Placental epithelial cell (primary cell): ENCODE results near the gene NAT9. TPM values are rescaled to one million over a fixed set of nuclear protein-coding genes. Genes with fewer than 3 reads are reported as not detected.

ENCODE experiments used
- total RNA-seq: library from RNA; depleted of rRNA; stranded (reverse); fragments of >200 nt; gene quantifications from 2 replicates; pipeline ENCODE4 v1.2.3, GENCODE V29; 2012

The NAT9 gene, protein sequence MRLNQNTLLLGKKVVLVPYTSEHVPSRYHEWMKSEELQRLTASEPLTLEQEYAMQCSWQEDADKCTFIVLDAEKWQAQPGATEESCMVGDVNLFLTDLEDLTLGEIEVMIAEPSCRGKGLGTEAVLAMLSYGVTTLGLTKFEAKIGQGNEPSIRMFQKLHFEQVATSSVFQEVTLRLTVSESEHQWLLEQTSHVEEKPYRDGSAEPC
- 34.2 and 45.9 TPM in 2 replicates for total RNA-seq

DNA sequence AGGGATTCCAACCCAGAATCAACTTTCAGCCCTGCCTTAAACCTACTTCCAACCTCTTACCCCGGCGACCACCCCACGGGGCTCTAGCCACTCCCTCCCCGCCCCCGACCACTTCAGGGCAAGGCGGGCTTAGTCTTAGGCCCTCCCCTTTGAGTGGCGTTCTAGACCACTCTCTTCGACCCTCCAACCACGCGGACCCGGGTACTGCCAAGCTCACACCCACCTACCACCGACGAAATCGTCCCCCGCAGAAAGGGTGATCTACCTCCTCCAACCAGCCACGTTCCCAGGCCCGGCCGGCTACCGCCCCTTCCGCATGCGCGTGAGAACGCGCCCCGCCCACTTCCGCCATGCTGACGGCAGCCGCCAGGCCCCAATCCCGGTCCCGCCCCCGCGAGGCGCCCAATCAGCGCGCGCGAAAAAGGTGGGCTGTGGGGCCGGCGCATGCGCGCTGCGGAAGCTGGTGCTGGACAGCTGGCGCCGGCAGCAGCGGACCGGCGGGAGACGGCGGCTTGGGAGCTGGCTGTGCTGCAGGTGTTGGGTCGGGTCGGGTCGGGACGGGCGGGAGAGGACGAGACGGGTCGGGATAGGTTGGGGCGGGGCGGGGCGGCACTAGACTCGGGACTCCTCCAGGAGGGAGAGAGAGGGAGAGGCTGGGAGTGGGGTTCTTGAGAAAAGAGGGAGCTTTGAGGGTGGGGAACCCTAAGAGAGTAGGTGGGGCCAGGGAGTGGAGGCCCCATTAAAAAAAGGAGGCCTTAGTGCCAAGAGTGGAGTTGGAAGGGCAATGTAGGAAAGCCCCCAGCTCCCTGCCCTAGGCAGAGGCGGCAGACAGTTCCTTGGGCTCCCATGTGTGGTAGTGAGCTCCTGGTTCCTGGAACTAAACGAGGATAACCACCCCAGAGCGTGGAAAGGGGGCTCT, at the start of gene NAT9:
Gene NAT9 (minus strand): TSS at position 302 of the 919 bp plus-strand sequence. CDS start 647 bp downstream, outside the sequence.

DNA sequence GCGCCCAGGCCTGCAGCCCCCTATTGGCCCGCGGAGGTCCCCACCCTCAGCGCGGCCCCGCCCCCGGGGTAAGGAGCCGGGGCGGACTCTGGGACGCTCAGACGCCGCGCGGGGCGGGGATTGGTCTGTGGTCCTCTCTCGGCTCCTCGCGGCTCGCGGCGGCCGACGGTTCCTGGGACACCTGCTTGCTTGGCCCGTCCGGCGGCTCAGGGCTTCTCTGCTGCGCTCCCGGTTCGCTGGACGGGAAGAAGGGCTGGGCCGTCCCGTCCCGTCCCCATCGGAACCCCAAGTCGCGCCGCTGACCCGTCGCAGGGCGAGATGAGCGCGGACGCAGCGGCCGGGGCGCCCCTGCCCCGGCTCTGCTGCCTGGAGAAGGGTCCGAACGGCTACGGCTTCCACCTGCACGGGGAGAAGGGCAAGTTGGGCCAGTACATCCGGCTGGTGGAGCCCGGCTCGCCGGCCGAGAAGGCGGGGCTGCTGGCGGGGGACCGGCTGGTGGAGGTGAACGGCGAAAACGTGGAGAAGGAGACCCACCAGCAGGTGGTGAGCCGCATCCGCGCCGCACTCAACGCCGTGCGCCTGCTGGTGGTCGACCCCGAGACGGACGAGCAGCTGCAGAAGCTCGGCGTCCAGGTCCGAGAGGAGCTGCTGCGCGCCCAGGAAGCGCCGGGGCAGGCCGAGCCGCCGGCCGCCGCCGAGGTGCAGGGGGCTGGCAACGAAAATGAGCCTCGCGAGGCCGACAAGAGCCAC, 27.4 kb downstream of the NAT9 start, which contains the start of gene NHERF1:
Gene NHERF1 (plus strand): TSS at position 100 of the 750 bp plus-strand sequence. CDS start 219 bp downstream, at position 319.

DNA sequence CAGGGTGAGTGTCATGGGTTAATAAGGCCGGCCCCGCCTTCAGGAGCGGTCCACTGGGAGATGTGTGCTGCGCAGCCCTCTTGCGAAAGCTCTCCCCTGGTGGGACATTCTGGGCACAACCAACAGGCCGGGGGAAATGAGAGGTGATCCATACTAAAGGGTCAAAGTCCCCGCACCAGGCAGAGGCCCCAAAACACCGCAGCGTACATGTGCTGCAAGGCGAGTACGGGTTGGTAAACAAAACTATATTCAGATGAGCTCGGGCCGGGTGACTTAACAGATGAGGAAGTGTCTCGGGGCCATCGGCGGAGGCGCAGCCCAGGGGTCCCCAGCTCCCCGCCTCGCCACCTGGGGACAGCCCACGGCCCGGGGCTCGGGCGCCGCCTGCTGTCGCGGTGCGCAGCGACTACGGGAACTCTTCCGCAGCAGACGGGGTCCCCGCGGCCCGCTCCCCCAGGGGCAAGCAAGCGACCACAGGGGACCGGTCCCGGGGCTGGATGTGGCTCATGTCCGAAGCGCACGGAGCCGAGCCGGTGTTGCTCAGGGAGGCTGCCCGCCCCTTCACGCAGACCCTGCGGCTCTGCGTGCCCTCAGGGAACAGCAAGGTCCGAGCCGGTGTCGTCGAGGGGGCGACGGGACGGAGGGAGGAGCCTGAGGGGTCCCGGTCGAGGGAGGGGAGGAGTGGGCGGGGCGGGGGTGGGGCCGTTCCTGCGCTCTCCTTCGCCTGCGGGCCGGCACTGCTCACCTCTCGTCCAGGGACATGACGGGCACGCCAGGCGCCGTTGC, 39.4 kb downstream of the NAT9 start, which contains the start of gene RAB37:
Gene RAB37 (plus strand): TSS at position 744 of the 786 bp plus-strand sequence. CDS start 17 bp downstream, at position 761.

Other genes starting within 250 kb of the NAT9 start
- not detected in 2 replicates for gene CD300LB, start 244.9 kb downstream of the NAT9 start, total RNA-seq
- gene CD300C, start 230.2 kb downstream of the NAT9 start, total RNA-seq = not detected in 2 replicates
- not detected in 2 replicates for gene CD300H, start 208.8 kb downstream of the NAT9 start, total RNA-seq
- gene CD300LD, start 184.1 kb downstream of the NAT9 start, total RNA-seq = not detected in 2 replicates
- gene CD300E, start 152.6 kb downstream of the NAT9 start, total RNA-seq = not detected in 2 replicates
- gene CD300LF, start 63.4 kb downstream of the NAT9 start, total RNA-seq = not detected in 2 replicates
- under 0.01 TPM in 1 of 2 replicates, not detected in the other for gene RAB37, start 39.1 kb downstream of the NAT9 start, total RNA-seq
- gene NHERF1, start 27.7 kb downstream of the NAT9 start, total RNA-seq = 22.0 and 24.5 TPM in 2 replicates
- gene GRIN2C, start 83.5 kb upstream of the NAT9 start, total RNA-seq = under 0.01 and 0.11 TPM in 2 replicates
- 12.6 and 37.1 TPM in 2 replicates for gene FDXR, start 96.6 kb upstream of the NAT9 start, total RNA-seq
- not detected in 2 replicates for gene FADS6, start 117.3 kb upstream of the NAT9 start, total RNA-seq
- gene USH1G, start 146.9 kb upstream of the NAT9 start, total RNA-seq = under 0.01 and 0.22 TPM in 2 replicates
- gene OTOP2, start 147.9 kb upstream of the NAT9 start, total RNA-seq = not detected in 2 replicates
- not detected in 2 replicates for gene OTOP3, start 159.6 kb upstream of the NAT9 start, total RNA-seq
- gene HID1, start 196.4 kb upstream of the NAT9 start, total RNA-seq = 1.2 and 2.1 TPM in 2 replicates
- gene CDR2L, start 211.3 kb upstream of the NAT9 start, total RNA-seq = 34.9 and 47.9 TPM in 2 replicates
- 19.2 and 42.8 TPM in 2 replicates for gene MRPL58, start 236.3 kb upstream of the NAT9 start, total RNA-seq